Measurements from ENCODE around the gene MED31. TPM values are rescaled to one million over a fixed set of nuclear protein-coding genes. Genes with fewer than 3 reads are reported as not detected.
A peak's percentile ranks its signal among the peaks of the same experiment; 100 is the strongest.

MED31 gene
- total RNA-seq (2021) (19.2 and 41.4 TPM in 2 replicates), Bru-seq, nascent RNA (percentile 97 among the genes with signal in this experiment), BruChase-seq, experiment 1, labeled RNA remaining after a 2-hour chase (percentile 96 among the genes with signal in this experiment), BruChase-seq, experiment 2, labeled RNA remaining after a 6-hour chase (percentile 87 among the genes with signal in this experiment)
- long read RNA-seq, transcript MED31-201 (4 exons, 1,654 nt): major isoform, 45 of 70 reads
- long read RNA-seq, transcript MED31-203 (3 exons, 593 nt): minor isoform, 6 of 70 reads
- long read RNA-seq, transcript MED31-204 (2 exons, 620 nt): minor isoform, 15 of 70 reads
- long read RNA-seq, partial matches to known transcripts: 1 of 70 reads
- long read RNA-seq, other reads (novel, unspliced or antisense): 3 of 70 reads

DNA sequence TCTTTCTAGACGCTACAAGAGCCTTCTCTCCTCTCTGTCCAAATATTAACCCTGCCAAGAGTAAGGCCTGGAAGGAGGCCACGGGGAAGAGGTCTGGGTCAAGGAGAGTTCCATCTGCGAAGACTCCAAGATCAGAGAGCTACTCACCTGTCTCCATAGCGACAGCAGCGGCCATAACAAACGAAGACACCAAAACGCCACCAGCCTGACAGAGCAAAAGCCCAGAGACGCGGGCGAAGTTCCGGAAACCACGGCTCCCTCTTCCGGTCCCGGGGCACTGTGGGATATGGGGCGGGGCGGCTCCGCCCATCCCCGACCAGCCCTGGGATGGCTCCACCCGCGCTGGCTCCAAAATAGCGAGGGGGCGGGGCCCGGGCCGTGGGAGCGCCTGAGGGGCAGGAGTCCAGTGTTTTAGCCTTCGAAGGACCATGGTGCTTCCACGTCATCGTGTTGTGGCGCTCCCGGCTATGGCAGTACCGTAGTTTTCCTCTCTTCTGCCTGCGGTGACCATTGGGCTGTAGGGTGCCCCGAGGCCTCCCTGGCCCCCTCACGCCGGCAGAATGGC is at the start of gene MED31, which contains the start of gene C17orf100:
MED31 (minus strand) TSS at position 252 of the 565 bp plus-strand sequence; CDS start at position 175, 77 bp downstream.
C17orf100 (plus strand) TSS at position 409 of the 565 bp plus-strand sequence; CDS start at position 561, 152 bp downstream.
- DNase-seq: peak; percentile 89 to 98
- Histone ChIP-seq H3K27ac (peak within 1 kb of the TSS; percentile 72), H3K4me2 (peak within 1 kb of the TSS; percentile 90), H3K36me3 (ENCODE audit: low read depth) (peaks cover 17% of the 10 kb centered on the region), H2AFZ (peak within 1 kb of the TSS; percentile 89), H3F3A (ENCODE audit: insufficient read depth, low read depth) (peaks cover 17% of the 10 kb centered on the region), H3K79me2 (ENCODE audit: low read depth) (peaks cover 58% of the 10 kb centered on the region), H3K9me3 (ENCODE audit: insufficient read depth, low read depth) (no peaks in the 10 kb centered on the region), H3K4me1 (replicated peaks; ENCODE audit: insufficient read depth) (peaks cover 37% of the 10 kb centered on the region), H3K4me3 (peak within 1 kb of the TSS; percentile 78), H3K9me2 (ENCODE audit: insufficient read depth) (no peaks in the 10 kb centered on the region), H4K20me1 (ENCODE audit: insufficient read depth) (peaks cover 29% of the 10 kb centered on the region), H3K27me3 (ENCODE audit: insufficient read depth, low read depth) (no peaks in the 10 kb centered on the region)
- TF ChIP-seq, protein P1, sequence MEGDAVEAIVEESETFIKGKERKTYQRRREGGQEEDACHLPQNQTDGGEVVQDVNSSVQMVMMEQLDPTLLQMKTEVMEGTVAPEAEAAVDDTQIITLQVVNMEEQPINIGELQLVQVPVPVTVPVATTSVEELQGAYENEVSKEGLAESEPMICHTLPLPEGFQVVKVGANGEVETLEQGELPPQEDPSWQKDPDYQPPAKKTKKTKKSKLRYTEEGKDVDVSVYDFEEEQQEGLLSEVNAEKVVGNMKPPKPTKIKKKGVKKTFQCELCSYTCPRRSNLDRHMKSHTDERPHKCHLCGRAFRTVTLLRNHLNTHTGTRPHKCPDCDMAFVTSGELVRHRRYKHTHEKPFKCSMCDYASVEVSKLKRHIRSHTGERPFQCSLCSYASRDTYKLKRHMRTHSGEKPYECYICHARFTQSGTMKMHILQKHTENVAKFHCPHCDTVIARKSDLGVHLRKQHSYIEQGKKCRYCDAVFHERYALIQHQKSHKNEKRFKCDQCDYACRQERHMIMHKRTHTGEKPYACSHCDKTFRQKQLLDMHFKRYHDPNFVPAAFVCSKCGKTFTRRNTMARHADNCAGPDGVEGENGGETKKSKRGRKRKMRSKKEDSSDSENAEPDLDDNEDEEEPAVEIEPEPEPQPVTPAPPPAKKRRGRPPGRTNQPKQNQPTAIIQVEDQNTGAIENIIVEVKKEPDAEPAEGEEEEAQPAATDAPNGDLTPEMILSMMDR (conservative IDR thresholded peaks at IDR 0.05): no peak
- TF ChIP-seq EZH2 (IDR thresholded peaks at IDR 0.05; ENCODE audit: low read depth): no peak
- ChIA-PET POLR2A (ENCODE audit: unreplicated experiment) (interaction anchor here (0.7 to 0.8 kb wide), 2 partner anchors 25 to 80 kb away, joined by 3 to 8 read pairs; no protein-coding TSS in a partner anchor), CTCF (no interaction called here)
- intact Hi-C loops (cut with micrococcal nuclease; ENCODE audit: unreplicated experiment): no loop called here
- no TSS peak for BruUV-seq (replicated peaks)

DNA sequence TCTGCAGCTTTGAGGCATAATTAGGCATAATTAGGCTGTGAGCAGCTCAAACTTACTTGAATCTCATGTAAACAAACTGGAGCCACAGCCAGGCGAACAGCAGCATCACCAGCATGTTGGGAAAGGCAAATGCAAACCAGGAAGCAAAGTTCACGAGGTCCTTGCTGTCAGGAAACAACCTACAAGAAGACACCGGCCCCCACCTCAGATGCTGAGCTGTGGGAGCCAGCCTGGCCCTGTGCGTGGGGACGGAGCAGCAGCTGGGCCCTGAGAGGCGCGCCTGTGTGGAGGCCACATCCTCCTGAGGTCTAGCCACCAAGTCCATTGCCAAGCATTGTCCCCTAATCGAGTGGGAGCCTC is 49.5 kb upstream of the MED31 start:
- no peak overlapping the region for H3K27ac ChIP-seq
- H2AFZ ChIP-seq: no peak overlapping the region
- no peaks in the 10 kb centered on the region for H3K36me3 ChIP-seq (ENCODE audit: low read depth)
- H3K27me3 ChIP-seq (ENCODE audit: insufficient read depth, low read depth): no peaks in the 10 kb centered on the region
- no peaks in the 10 kb centered on the region for H4K20me1 ChIP-seq (ENCODE audit: insufficient read depth)
- no peaks in the 10 kb centered on the region for H3K79me2 ChIP-seq (ENCODE audit: low read depth)
- TF ChIP-seq, protein P1 (conservative IDR thresholded peaks at IDR 0.05): no peak
- no peak for TF ChIP-seq EZH2 (IDR thresholded peaks at IDR 0.05; ENCODE audit: low read depth)
- CTCF ChIA-PET: no interaction called here
- H3K9me3 ChIP-seq (ENCODE audit: insufficient read depth, low read depth): no peaks in the 10 kb centered on the region
- H3K4me1 ChIP-seq (replicated peaks; ENCODE audit: insufficient read depth): peaks cover 10% of the 10 kb centered on the region
- BruUV-seq (replicated peaks): no TSS peak
- no peak for DNase-seq
- intact Hi-C loops (cut with micrococcal nuclease; ENCODE audit: unreplicated experiment): no loop called here
- H3K4me3 ChIP-seq: no peak overlapping the region
- H3F3A ChIP-seq (ENCODE audit: insufficient read depth, low read depth): no peaks in the 10 kb centered on the region
- H3K9me2 ChIP-seq (ENCODE audit: insufficient read depth): no peaks in the 10 kb centered on the region
- POLR2A ChIA-PET (ENCODE audit: unreplicated experiment): no interaction called here
- no peak overlapping the region for H3K4me2 ChIP-seq

DNA sequence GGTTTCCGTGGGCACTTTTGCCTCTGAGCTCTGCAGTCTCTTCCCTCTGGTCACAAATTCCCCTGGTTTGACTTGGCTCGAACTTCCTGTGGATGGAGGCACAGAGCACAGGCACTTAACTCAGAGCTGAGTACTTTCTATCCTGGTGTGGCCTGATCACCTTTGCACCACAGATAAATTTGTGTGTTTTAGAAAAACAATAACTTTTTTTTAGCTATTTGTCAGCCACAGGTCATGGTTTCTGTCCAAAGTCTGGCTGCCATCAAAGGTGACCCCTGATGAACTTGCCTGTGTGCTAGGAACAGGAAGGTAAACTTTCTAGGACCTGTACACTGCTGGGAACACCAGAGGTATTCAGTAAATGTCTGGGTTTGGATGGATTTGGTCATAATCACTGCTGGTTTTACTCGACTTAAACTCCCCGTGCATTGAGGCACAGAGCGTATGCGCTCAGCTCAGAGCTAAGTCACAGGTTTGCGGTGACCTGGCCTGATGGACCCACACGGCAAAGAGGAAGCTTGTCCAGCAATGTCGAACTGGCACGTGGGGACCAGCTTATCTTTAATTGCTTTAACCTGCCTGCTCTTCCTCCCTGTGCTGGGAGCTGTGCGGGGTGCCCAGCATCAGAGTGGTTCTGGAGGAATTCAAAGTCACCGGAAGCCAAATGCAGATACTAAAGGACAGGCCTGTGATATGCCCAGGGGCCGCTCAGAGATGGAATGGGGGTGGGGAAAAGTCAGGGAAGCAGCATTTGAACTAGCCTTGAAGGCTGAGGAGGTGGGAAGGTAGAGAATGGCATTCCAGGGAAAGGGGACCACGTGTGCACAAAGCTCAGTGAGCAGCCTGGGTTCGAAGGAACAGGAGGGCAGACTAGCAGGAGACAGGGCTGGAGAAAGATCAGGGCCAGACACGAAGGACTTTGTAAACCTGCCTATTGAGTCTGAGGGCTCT is 48.9 kb upstream of the MED31 start:
- Histone ChIP-seq H3K4me3 (no peak overlapping the region), H3K4me2 (no peak overlapping the region), H3K27me3 (ENCODE audit: insufficient read depth, low read depth) (no peaks in the 10 kb centered on the region), H3F3A (ENCODE audit: insufficient read depth, low read depth) (no peaks in the 10 kb centered on the region), H4K20me1 (ENCODE audit: insufficient read depth) (no peaks in the 10 kb centered on the region), H3K27ac (no peak overlapping the region), H3K9me3 (ENCODE audit: insufficient read depth, low read depth) (no peaks in the 10 kb centered on the region), H3K36me3 (ENCODE audit: low read depth) (no peaks in the 10 kb centered on the region), H3K9me2 (ENCODE audit: insufficient read depth) (no peaks in the 10 kb centered on the region), H2AFZ (no peak overlapping the region), H3K79me2 (ENCODE audit: low read depth) (no peaks in the 10 kb centered on the region), H3K4me1 (replicated peaks; ENCODE audit: insufficient read depth) (peaks cover 10% of the 10 kb centered on the region)
- ChIA-PET CTCF (interaction anchor here (0.6 kb wide), 1 partner anchor 1625 kb away, joined by 4 read pairs; no protein-coding TSS in a partner anchor), POLR2A (ENCODE audit: unreplicated experiment) (no interaction called here)
- TF ChIP-seq, protein P1 (conservative IDR thresholded peaks at IDR 0.05): no peak
- no peak for TF ChIP-seq EZH2 (IDR thresholded peaks at IDR 0.05; ENCODE audit: low read depth)
- BruUV-seq (replicated peaks): no TSS peak
- DNase-seq: peak in 1 of 2 experiments; percentile 33
- intact Hi-C loops (cut with micrococcal nuclease; ENCODE audit: unreplicated experiment): no loop called here

Measured in PC-9 (cell line).